Neural cell (in vitro differentiated cells): ENCODE data around the gene PEX13. TPM values are rescaled to one million over a fixed set of nuclear protein-coding genes. Genes with fewer than 3 reads are reported as not detected.

ENCODE experiments used
- H2AFZ ChIP-seq: fragments of 200-600, 300-800 bp; sonication (generic), shearing (Covaris generic); 2 replicates; pipeline ENCODE4 v1.6.0; 2014; ENCODE audit warnings: low read depth, mild to moderate bottlenecking, antibody characterized with exemption, low read length, moderate library complexity
- H3F3A ChIP-seq: fragments of 200-600 bp; shearing (Covaris generic); 2 replicates; pipeline ENCODE4 v1.6.1; 2016; ENCODE audit warnings: mild to moderate bottlenecking, moderate library complexity, mixed read lengths, antibody characterized with exemption, low read length; ENCODE audit not compliant: insufficient read depth, poor library complexity, severe bottlenecking
- H3K27ac ChIP-seq: fragments of 200-600, 300-800 bp; sonication (generic), shearing (Covaris generic); 2 replicates; pipeline ENCODE4 v1.5.1; 2014; ENCODE audit warnings: mild to moderate bottlenecking, low read length, moderate library complexity
- H3K27me3 ChIP-seq: fragments of 300-800, 200-600 bp; sonication (generic), shearing (Covaris generic); 2 replicates; pipeline ENCODE4 v1.6.0; 2014; ENCODE audit warnings: mild to moderate bottlenecking, low read depth, low read length, moderate library complexity; ENCODE audit not compliant: insufficient read depth
- H3K36me3 ChIP-seq: fragments of 300-800, 200-600 bp; sonication (generic), shearing (Covaris generic); 2 replicates; pipeline ENCODE4 v1.5.1; 2014; ENCODE audit warnings: mild to moderate bottlenecking, antibody characterized with exemption, low read length, moderate library complexity; ENCODE audit not compliant: insufficient read depth
- H3K4me2 ChIP-seq: fragments of 300-800, 200-600 bp; sonication (generic), shearing (Covaris generic); 2 replicates; pipeline ENCODE4 v1.6.0; 2014; ENCODE audit warnings: mild to moderate bottlenecking, low read length
- H3K4me3 ChIP-seq: fragments of 300-800, 200-600 bp; sonication (generic), shearing (Covaris generic); 2 replicates; pipeline ENCODE4 v1.5.1; 2014; ENCODE audit warnings: mild to moderate bottlenecking, low read length, moderate library complexity
- H3K79me2 ChIP-seq: fragments of 200-600 bp; shearing (Covaris generic); replicated peaks from 2 replicates; pipeline ENCODE4 v1.6.0; 2014; ENCODE audit warnings: mild to moderate bottlenecking, low read length, moderate library complexity; ENCODE audit not compliant: insufficient read depth
- H3K9ac ChIP-seq: fragments of 300-800, 200-600 bp; sonication (generic), shearing (Covaris generic); 2 replicates; pipeline ENCODE4 v1.6.1; 2016; ENCODE audit warnings: mild to moderate bottlenecking, low read length, mixed read lengths
- H3K9me2 ChIP-seq: fragments of 200-600 bp; shearing (Covaris generic); 2 replicates; pipeline ENCODE4 v1.6.1; 2016; ENCODE audit warnings: mild to moderate bottlenecking, low read length, mixed read lengths; ENCODE audit not compliant: insufficient read depth
- H3K9me3 ChIP-seq: fragments of 200-600, 300-800 bp; sonication (generic), shearing (Covaris generic); 2 replicates; pipeline ENCODE4 v1.6.1; 2016; ENCODE audit warnings: mild to moderate bottlenecking, mixed run types, low read length, moderate library complexity, mixed read lengths
- H4K20me1 ChIP-seq: fragments of 200-600 bp; shearing (Covaris generic); 2 replicates; pipeline ENCODE4 v1.6.1; 2016; ENCODE audit warnings: mild to moderate bottlenecking, mixed run types; ENCODE audit not compliant: insufficient read depth
- EP300 ChIP-seq: fragments of 450-650 bp; conservative IDR thresholded peaks from 2 replicates; pipeline ENCODE4 v1.6.1; 2014; ENCODE audit warnings: antibody characterized with exemption, mild to moderate bottlenecking, moderate library complexity; ENCODE audit not compliant: poor library complexity, severe bottlenecking
- EZH2 ChIP-seq: fragments of 200-600, 300-800 bp; shearing (Covaris generic), sonication (generic); IDR thresholded peaks from 2 replicates; pipeline ENCODE4 v1.6.1; 2014; ENCODE audit warnings: antibody characterized with exemption, low read length, borderline replicate concordance, mild to moderate bottlenecking; ENCODE audit not compliant: insufficient read depth, poor library complexity, severe bottlenecking
- MXI1 ChIP-seq: fragments of 450-650 bp; conservative IDR thresholded peaks from 2 replicates; pipeline ENCODE4 v1.6.1; 2014; ENCODE audit warnings: antibody characterized with exemption, mild to moderate bottlenecking; ENCODE audit not compliant: poor library complexity, severe bottlenecking
- POLR2AphosphoS5 ChIP-seq: IDR thresholded peaks from 2 replicates; pipeline ENCODE4 v1.6.1; 2012
- RAD21 ChIP-seq: fragments of 450-650 bp; conservative IDR thresholded peaks from 2 replicates; pipeline ENCODE4 v1.6.1; 2014; ENCODE audit warnings: antibody characterized with exemption, mild to moderate bottlenecking, moderate library complexity
- SMC3 ChIP-seq: fragments of 450-650 bp; conservative IDR thresholded peaks from 2 replicates; pipeline ENCODE4 v1.6.1; 2014; ENCODE audit warnings: antibody characterized with exemption, mild to moderate bottlenecking, moderate library complexity; ENCODE audit not compliant: poor library complexity
- TAF1 ChIP-seq: IDR thresholded peaks from 2 replicates; pipeline ENCODE4 v1.6.1; 2012; ENCODE audit warnings: low read depth
- polyA minus RNA-seq: library from RNA; depleted of rRNA, polyadenylated mRNA; stranded (reverse); fragments of >200 nt; gene quantifications from 2 replicates; pipeline ENCODE4 v1.2.3, GENCODE V29; 2014
- polyA plus RNA-seq: library from polyadenylated mRNA; depleted of rRNA; stranded (reverse); fragments of >200 nt; gene quantifications from 2 replicates; pipeline ENCODE4 v1.2.3, GENCODE V29; 2014
- TF ChIP-seq, protein P1 (sequence below): IDR thresholded peaks from 2 replicates; pipeline ENCODE4 v1.6.1; 2012; ENCODE audit warnings: borderline replicate concordance
- TF ChIP-seq, protein P2 (sequence below): fragments of 450-650 bp; IDR thresholded peaks from 2 replicates; pipeline ENCODE4 v1.5.1; 2014; ENCODE audit warnings: antibody characterized with exemption, mild to moderate bottlenecking, moderate library complexity; ENCODE audit not compliant: poor library complexity, severe bottlenecking

PEX13 gene
- 91.3 and 95.6 TPM in 2 replicates for polyA plus RNA-seq
- polyA minus RNA-seq, result 114 and 126 TPM in 2 replicates

GRCh38 chr2:61017556-61018317 lies at the start of gene PEX13, which contains the start of gene PUS10:
TSS of gene PEX13 (plus strand) at chr2:61017720. CDS start at chr2:61017760, 40 bp downstream.
TSS of gene PUS10 (minus strand) at chr2:61018255. CDS start at chr2:61011890, 6,365 bp downstream.
- Histone ChIP-seq H3K9me2 (no peaks in the 10 kb centered on the region), H3K36me3 (no peaks in the 10 kb centered on the region), H4K20me1 (no peaks in the 10 kb centered on the region), H3K4me2 (peak within 1 kb of the TSS; percentile 97), H3K27me3 (no peaks in the 10 kb centered on the region), H3K27ac (peak within 1 kb of the TSS; percentile 87), H3K4me3 (peak within 1 kb of the TSS; percentile 85), H3K79me2 (peaks cover 46% of the 10 kb centered on the region), H2AFZ (peak within 1 kb of the TSS; percentile 84), H3K9me3 (no peaks in the 10 kb centered on the region), H3K9ac (peak within 1 kb of the TSS; percentile 81), H3F3A (no peaks in the 10 kb centered on the region)
- TF ChIP-seq, protein P1, sequence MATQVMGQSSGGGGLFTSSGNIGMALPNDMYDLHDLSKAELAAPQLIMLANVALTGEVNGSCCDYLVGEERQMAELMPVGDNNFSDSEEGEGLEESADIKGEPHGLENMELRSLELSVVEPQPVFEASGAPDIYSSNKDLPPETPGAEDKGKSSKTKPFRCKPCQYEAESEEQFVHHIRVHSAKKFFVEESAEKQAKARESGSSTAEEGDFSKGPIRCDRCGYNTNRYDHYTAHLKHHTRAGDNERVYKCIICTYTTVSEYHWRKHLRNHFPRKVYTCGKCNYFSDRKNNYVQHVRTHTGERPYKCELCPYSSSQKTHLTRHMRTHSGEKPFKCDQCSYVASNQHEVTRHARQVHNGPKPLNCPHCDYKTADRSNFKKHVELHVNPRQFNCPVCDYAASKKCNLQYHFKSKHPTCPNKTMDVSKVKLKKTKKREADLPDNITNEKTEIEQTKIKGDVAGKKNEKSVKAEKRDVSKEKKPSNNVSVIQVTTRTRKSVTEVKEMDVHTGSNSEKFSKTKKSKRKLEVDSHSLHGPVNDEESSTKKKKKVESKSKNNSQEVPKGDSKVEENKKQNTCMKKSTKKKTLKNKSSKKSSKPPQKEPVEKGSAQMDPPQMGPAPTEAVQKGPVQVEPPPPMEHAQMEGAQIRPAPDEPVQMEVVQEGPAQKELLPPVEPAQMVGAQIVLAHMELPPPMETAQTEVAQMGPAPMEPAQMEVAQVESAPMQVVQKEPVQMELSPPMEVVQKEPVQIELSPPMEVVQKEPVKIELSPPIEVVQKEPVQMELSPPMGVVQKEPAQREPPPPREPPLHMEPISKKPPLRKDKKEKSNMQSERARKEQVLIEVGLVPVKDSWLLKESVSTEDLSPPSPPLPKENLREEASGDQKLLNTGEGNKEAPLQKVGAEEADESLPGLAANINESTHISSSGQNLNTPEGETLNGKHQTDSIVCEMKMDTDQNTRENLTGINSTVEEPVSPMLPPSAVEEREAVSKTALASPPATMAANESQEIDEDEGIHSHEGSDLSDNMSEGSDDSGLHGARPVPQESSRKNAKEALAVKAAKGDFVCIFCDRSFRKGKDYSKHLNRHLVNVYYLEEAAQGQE, result peak; percentile 15
- TF ChIP-seq MXI1 (no peak), POLR2AphosphoS5 (peak; percentile 64)

GRCh38 chr2:60972889-60973656 lies 44.4 kb upstream of the PEX13 start:
- H2AFZ ChIP-seq, result no peak overlapping the region

More at GRCh38 chr2:60972889-60973656, 44.4 kb upstream of the PEX13 start:
- no peak for TF ChIP-seq POLR2AphosphoS5
- TF ChIP-seq, protein P1, result no peak
- no peak for TF ChIP-seq TAF1
- no peak for TF ChIP-seq SMC3
- TF ChIP-seq EZH2, result no peak
- TF ChIP-seq EP300, result no peak
- TF ChIP-seq, protein P2, sequence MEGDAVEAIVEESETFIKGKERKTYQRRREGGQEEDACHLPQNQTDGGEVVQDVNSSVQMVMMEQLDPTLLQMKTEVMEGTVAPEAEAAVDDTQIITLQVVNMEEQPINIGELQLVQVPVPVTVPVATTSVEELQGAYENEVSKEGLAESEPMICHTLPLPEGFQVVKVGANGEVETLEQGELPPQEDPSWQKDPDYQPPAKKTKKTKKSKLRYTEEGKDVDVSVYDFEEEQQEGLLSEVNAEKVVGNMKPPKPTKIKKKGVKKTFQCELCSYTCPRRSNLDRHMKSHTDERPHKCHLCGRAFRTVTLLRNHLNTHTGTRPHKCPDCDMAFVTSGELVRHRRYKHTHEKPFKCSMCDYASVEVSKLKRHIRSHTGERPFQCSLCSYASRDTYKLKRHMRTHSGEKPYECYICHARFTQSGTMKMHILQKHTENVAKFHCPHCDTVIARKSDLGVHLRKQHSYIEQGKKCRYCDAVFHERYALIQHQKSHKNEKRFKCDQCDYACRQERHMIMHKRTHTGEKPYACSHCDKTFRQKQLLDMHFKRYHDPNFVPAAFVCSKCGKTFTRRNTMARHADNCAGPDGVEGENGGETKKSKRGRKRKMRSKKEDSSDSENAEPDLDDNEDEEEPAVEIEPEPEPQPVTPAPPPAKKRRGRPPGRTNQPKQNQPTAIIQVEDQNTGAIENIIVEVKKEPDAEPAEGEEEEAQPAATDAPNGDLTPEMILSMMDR, result no peak
- TF ChIP-seq MXI1, result no peak
- no peak for TF ChIP-seq RAD21
- Histone ChIP-seq H4K20me1 (no peaks in the 10 kb centered on the region), H3K9me3 (no peaks in the 10 kb centered on the region), H3K4me3 (no peak overlapping the region), H3K79me2 (no peaks in the 10 kb centered on the region), H3K27ac (no peak overlapping the region), H3K4me2 (no peak overlapping the region), H3K36me3 (no peaks in the 10 kb centered on the region), H3K27me3 (no peaks in the 10 kb centered on the region), H3F3A (no peaks in the 10 kb centered on the region), H3K9me2 (no peaks in the 10 kb centered on the region), H3K9ac (no peak overlapping the region)
